Liver (tissue), 9 donors: ENCODE measurements around the gene POC1A. TPM values are rescaled to one million over a fixed set of nuclear protein-coding genes. Genes with fewer than 3 reads are reported as not detected.

Experiments
- DNase-seq: peaks from one replicate; pipeline ENCODE4 v3.0.0-alpha.2; 2017; ENCODE audit warnings: low spot score
- H3K27ac ChIP-seq, 2 donors: one replicate each; pipeline ENCODE4 v1.7.0; 2013; ENCODE audit warnings: inconsistent platforms in 2 of 2, low read length in 2 of 2, control low read depth in 1 of 2, low read depth in 1 of 2, mild to moderate bottlenecking in 1 of 2
- H3K27me3 ChIP-seq, 4 donors: one replicate each; pipeline versions ENCODE4 v1.6.1 to v1.7.0; 2013; ENCODE audit warnings: low read length in 3 of 4, inconsistent platforms in 1 of 4, mild to moderate bottlenecking in 1 of 4, moderate library complexity in 1 of 4; ENCODE audit not compliant: control insufficient read depth in 4 of 4, insufficient read depth in 4 of 4
- H3K36me3 ChIP-seq, 4 donors: one replicate each; pipeline versions ENCODE4 v1.6.1 to v1.7.0; 2013; ENCODE audit warnings: low read length in 3 of 4, mild to moderate bottlenecking in 3 of 4, low read depth in 1 of 4, moderate library complexity in 1 of 4; ENCODE audit not compliant: control insufficient read depth in 4 of 4, insufficient read depth in 3 of 4
- H3K4me1 ChIP-seq, 4 donors: one replicate each; pipeline versions ENCODE4 v1.6.1 to v1.7.0; 2013; ENCODE audit warnings: low read length in 3 of 4, mild to moderate bottlenecking in 3 of 4, moderate library complexity in 1 of 4; ENCODE audit not compliant: control insufficient read depth in 4 of 4, insufficient read depth in 4 of 4
- H3K4me3 ChIP-seq, 3 donors: one replicate each; pipeline versions ENCODE4 v1.6.1 to v1.7.0; 2013; ENCODE audit warnings: low read length in 3 of 3, control low read depth in 1 of 3, low read depth in 1 of 3, mild to moderate bottlenecking in 1 of 3
- H3K9ac ChIP-seq, 2 donors: one replicate each; pipeline ENCODE4 v1.7.0; 2013; ENCODE audit warnings: low read length in 2 of 2, mild to moderate bottlenecking in 2 of 2, moderate library complexity in 2 of 2, control low read depth in 1 of 2, low read depth in 1 of 2
- H3K9me3 ChIP-seq, 4 donors: one replicate each; pipeline versions ENCODE4 v1.6.1 to v1.7.0; 2013; ENCODE audit warnings: low read length in 3 of 4; ENCODE audit not compliant: control insufficient read depth in 4 of 4
- EGR1 ChIP-seq, 2 donors: IDR thresholded peaks; 2 replicates each; pipeline ENCODE4 v1.6.1; 2016 to 2018; ENCODE audit warnings: antibody characterized with exemption in 2 of 2, low read depth in 2 of 2
- FOXA1 ChIP-seq: IDR thresholded peaks from 2 replicates; pipeline ENCODE4 v1.6.1; 2016; ENCODE audit warnings: antibody characterized with exemption
- FOXA2 ChIP-seq: IDR thresholded peaks from 2 replicates; pipeline ENCODE4 v1.6.1; 2016; ENCODE audit warnings: antibody characterized with exemption
- GABPA ChIP-seq, 2 donors: IDR thresholded peaks in 1 of 2; conservative IDR thresholded peaks in 1 of 2; 2 replicates each; pipeline ENCODE4 v1.6.1; 2016; ENCODE audit warnings: antibody characterized with exemption in 2 of 2, mild to moderate bottlenecking in 1 of 2, moderate library complexity in 1 of 2
- HNF4A ChIP-seq, 2 donors: conservative IDR thresholded peaks; 2 replicates each; pipeline ENCODE4 v1.6.1; 2016; ENCODE audit warnings: antibody characterized with exemption in 2 of 2, mild to moderate bottlenecking in 2 of 2
- HNF4G ChIP-seq: IDR thresholded peaks from 2 replicates; pipeline ENCODE4 v1.6.1; 2016; ENCODE audit warnings: antibody characterized with exemption
- JUND ChIP-seq, 2 donors: IDR thresholded peaks; 2 replicates each; pipeline ENCODE4 v1.6.1; 2016; ENCODE audit warnings: antibody characterized with exemption in 2 of 2
- NR2F2 ChIP-seq: IDR thresholded peaks from 2 replicates; pipeline ENCODE4 v1.6.1; 2016; ENCODE audit warnings: antibody characterized with exemption
- RXRA ChIP-seq, 2 donors: IDR thresholded peaks; 2 replicates each; pipeline ENCODE4 v1.6.1; 2017 to 2018; ENCODE audit warnings: antibody characterized with exemption in 2 of 2, mild to moderate bottlenecking in 1 of 2
- SP1 ChIP-seq: IDR thresholded peaks from 2 replicates; pipeline ENCODE4 v1.6.1; 2018; ENCODE audit warnings: antibody characterized with exemption, mild to moderate bottlenecking
- TAF1 ChIP-seq: conservative IDR thresholded peaks from 2 replicates; pipeline ENCODE4 v1.6.1; 2016; ENCODE audit warnings: antibody characterized with exemption, mild to moderate bottlenecking
- YY1 ChIP-seq: IDR thresholded peaks from 2 replicates; pipeline ENCODE4 v1.6.1; 2016; ENCODE audit warnings: antibody characterized with exemption, mild to moderate bottlenecking
- WGBS: extraction: QIAGEN DNeasy Blood & Tissue Kit; methylation state at CpG from one replicate; pipeline ENCODE4 v1.1.7; 2013; 5-methylcytosine and 5-hydroxymethylcytosine counted together
- polyA plus RNA-seq, 2 donors: library from polyadenylated mRNA; stranded (reverse) in 1 of 2; unstranded in 1 of 2; fragments of 200-250 nt in 1 of 2; fragments of >200 nt in 1 of 2; fragmentation: Nextera tagmentation in 1 of 2; extraction: Ambion mirVana in 1 of 2; gene quantifications; one replicate each; pipeline versions ENCODE4 v1.2.1 to v1.2.3, GENCODE V29; 2013 to 2015
- total RNA-seq, 2 donors: library from RNA; depleted of rRNA; stranded (reverse); fragments of >200 nt; gene quantifications; one replicate each; pipeline ENCODE4 v1.2.3, GENCODE V29; 2014
- TF ChIP-seq, protein P1 (sequence below): IDR thresholded peaks from 2 replicates; pipeline ENCODE4 v1.6.1; 2016; ENCODE audit warnings: antibody characterized with exemption
- TF ChIP-seq, protein P2 (sequence below): IDR thresholded peaks from 2 replicates; pipeline ENCODE4 v1.6.1; 2016; ENCODE audit warnings: antibody characterized with exemption, mild to moderate bottlenecking
- TF ChIP-seq, protein P3 (sequence below): IDR thresholded peaks from 2 replicates; pipeline ENCODE4 v1.6.1; 2016; ENCODE audit warnings: antibody characterized with exemption
- donor health status: healthy.
- donor health status: healthy.
- donor health status: healthy.
- donor health status: healthy.
- donor health status: healthy.

The POC1A gene
- total and polyA plus RNA-seq, 4 donors: 1.4 to 12.7 (median 4.8) TPM

DNA sequence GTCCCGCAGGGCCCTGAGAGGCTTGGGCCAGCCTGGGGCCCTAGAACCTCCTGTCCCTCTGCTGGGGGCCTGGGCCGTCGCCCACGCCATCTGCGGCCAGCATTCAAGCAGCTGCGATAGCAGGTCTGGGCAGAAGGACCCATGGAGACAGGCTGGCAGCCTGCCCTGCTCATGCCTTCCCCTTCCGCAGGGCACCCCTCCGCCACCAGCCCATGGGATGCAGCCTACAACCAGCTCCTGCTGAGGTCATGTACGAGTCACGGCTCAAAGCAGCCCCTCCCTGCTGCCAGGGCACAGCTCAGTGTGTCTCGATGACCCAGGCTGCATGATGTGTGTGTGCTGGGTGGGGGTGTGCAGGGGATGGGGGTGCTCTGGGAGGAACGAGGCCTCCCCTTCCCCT is 125.7 kb downstream of the POC1A start:
- H3K4me3 ChIP-seq: no peak overlapping the region
- H3K27ac ChIP-seq: no peak overlapping the region
- no peaks in the 10 kb centered on the region for H3K36me3 ChIP-seq
- H3K4me1 ChIP-seq: peaks cover 0 to 2% (median 0%) of the 10 kb centered on the region in 4 donors
- WGBS: 90% methylated on average over 12 of the region's 12 CpGs
- no peak for DNase-seq
- no peak overlapping the region for H3K9ac ChIP-seq
- no peaks in the 10 kb centered on the region for H3K27me3 ChIP-seq
- H3K9me3 ChIP-seq: peaks cover 0 to 2% (median 0%) of the 10 kb centered on the region in 4 donors
- TF ChIP-seq GABPA (IDR thresholded peaks at IDR 0.05 in 1 of 2, conservative IDR thresholded peaks at IDR 0.05 in 1 of 2) (no peak), TAF1 (no peak), YY1 (no peak), EGR1 (IDR thresholded peaks at IDR 0.05; ENCODE audit: low read depth in 2 of 2) (no peak), NR2F2 (no peak), FOXA1 (no peak), FOXA2 (no peak), SP1 (no peak), HNF4A (conservative IDR thresholded peaks at IDR 0.05) (no peak)
- TF ChIP-seq, protein P1, sequence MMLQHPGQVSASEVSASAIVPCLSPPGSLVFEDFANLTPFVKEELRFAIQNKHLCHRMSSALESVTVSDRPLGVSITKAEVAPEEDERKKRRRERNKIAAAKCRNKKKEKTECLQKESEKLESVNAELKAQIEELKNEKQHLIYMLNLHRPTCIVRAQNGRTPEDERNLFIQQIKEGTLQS: no peak
- TF ChIP-seq, protein P2, sequence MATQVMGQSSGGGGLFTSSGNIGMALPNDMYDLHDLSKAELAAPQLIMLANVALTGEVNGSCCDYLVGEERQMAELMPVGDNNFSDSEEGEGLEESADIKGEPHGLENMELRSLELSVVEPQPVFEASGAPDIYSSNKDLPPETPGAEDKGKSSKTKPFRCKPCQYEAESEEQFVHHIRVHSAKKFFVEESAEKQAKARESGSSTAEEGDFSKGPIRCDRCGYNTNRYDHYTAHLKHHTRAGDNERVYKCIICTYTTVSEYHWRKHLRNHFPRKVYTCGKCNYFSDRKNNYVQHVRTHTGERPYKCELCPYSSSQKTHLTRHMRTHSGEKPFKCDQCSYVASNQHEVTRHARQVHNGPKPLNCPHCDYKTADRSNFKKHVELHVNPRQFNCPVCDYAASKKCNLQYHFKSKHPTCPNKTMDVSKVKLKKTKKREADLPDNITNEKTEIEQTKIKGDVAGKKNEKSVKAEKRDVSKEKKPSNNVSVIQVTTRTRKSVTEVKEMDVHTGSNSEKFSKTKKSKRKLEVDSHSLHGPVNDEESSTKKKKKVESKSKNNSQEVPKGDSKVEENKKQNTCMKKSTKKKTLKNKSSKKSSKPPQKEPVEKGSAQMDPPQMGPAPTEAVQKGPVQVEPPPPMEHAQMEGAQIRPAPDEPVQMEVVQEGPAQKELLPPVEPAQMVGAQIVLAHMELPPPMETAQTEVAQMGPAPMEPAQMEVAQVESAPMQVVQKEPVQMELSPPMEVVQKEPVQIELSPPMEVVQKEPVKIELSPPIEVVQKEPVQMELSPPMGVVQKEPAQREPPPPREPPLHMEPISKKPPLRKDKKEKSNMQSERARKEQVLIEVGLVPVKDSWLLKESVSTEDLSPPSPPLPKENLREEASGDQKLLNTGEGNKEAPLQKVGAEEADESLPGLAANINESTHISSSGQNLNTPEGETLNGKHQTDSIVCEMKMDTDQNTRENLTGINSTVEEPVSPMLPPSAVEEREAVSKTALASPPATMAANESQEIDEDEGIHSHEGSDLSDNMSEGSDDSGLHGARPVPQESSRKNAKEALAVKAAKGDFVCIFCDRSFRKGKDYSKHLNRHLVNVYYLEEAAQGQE: no peak
- TF ChIP-seq, protein P3, sequence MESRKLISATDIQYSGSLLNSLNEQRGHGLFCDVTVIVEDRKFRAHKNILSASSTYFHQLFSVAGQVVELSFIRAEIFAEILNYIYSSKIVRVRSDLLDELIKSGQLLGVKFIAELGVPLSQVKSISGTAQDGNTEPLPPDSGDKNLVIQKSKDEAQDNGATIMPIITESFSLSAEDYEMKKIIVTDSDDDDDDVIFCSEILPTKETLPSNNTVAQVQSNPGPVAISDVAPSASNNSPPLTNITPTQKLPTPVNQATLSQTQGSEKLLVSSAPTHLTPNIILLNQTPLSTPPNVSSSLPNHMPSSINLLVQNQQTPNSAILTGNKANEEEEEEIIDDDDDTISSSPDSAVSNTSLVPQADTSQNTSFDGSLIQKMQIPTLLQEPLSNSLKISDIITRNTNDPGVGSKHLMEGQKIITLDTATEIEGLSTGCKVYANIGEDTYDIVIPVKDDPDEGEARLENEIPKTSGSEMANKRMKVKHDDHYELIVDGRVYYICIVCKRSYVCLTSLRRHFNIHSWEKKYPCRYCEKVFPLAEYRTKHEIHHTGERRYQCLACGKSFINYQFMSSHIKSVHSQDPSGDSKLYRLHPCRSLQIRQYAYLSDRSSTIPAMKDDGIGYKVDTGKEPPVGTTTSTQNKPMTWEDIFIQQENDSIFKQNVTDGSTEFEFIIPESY: no peak

DNA sequence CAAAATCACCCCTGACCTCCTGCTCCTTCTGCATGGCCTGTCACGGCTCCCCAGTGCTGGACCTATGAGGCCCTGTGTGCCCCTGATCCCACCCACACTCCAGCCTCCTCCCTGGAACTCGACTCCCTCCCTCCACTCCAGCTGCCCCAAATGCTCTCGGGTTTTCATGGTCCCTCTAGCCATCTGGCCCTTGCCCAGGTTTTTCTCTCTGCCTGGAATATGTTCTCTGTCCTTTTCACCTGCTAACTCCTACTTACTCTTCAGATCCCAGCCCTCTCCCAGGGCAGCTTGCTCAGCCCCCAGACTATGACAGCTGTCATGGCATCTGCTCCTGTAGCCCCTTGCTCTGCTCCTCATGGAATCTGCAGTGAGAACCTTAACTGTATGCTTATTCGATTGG is 128.2 kb downstream of the POC1A start:
- Histone ChIP-seq H3K27me3 (no peaks in the 10 kb centered on the region), H3K27ac (no peak overlapping the region), H3K9me3 (no peaks in the 10 kb centered on the region), H3K4me3 (no peak overlapping the region), H3K9ac (no peak overlapping the region), H3K4me1 (no peaks in the 10 kb centered on the region), H3K36me3 (no peaks in the 10 kb centered on the region)
- TF ChIP-seq TAF1 (no peak), SP1 (no peak), RXRA (IDR thresholded peaks at IDR 0.05) (no peak), JUND (IDR thresholded peaks at IDR 0.05) (no peak), GABPA (IDR thresholded peaks at IDR 0.05 in 1 of 2, conservative IDR thresholded peaks at IDR 0.05 in 1 of 2) (no peak), HNF4A (conservative IDR thresholded peaks at IDR 0.05) (no peak), HNF4G (no peak), NR2F2 (no peak), EGR1 (IDR thresholded peaks at IDR 0.05; ENCODE audit: low read depth in 2 of 2) (no peak)
- TF ChIP-seq, protein P2: no peak
- DNase-seq: no peak
- 83% methylated on average over 4 of the region's 4 CpGs for WGBS
